Central memory CD8-positive, alpha-beta T cell (primary cell): ENCODE data around the gene KIF16B.

Experiments used
- ATAC-seq: fragments of 150-1000 bp; cut with Tn5 transposase; replicated peaks from 2 replicates; pipeline ENCODE4 v1.10.0; 2022; ENCODE audit warnings: mild to moderate bottlenecking, moderate FRiP score, moderate number of reproducible peaks; ENCODE audit not compliant: poor library complexity, severe bottlenecking; ENCODE audit errors: extremely low read depth
- DNase-seq, 2 donors: peaks; one replicate each; pipeline ENCODE4 v3.0.0; 2021; ENCODE audit warnings: low spot score in 2 of 2
- H3K27ac Mint-ChIP-seq: one replicate; pipeline ENCODE4 v1.8.0; 2022; ENCODE audit warnings: low read depth, mild to moderate bottlenecking, moderate library complexity, mixed read lengths
- H3K27me3 Mint-ChIP-seq: one replicate; pipeline ENCODE4 v1.8.0; 2022; ENCODE audit warnings: mixed read lengths
- H3K36me3 Mint-ChIP-seq: one replicate; pipeline ENCODE4 v1.8.0; 2022; ENCODE audit warnings: mild to moderate bottlenecking, moderate library complexity, mixed read lengths; ENCODE audit not compliant: insufficient read depth
- H3K4me1 Mint-ChIP-seq: one replicate; pipeline ENCODE4 v1.8.0; 2022; ENCODE audit warnings: mixed read lengths
- H3K4me3 Mint-ChIP-seq: one replicate; pipeline ENCODE4 v1.8.0; 2022; ENCODE audit warnings: mild to moderate bottlenecking, moderate library complexity, mixed read lengths
- H3K9me3 Mint-ChIP-seq: one replicate; pipeline ENCODE4 v1.8.0; 2022; ENCODE audit warnings: mixed read lengths

Gene KIF16B

GRCh38 chr20:16560216-16560615, 13.0 kb downstream of the KIF16B start:
- Mint-ChIP-seq H3K27ac (no peak overlapping the region), H3K36me3 (no peaks in the 10 kb centered on the region), H3K4me1 (peaks cover 21% of the 10 kb centered on the region), H3K9me3 (no peaks in the 10 kb centered on the region), H3K4me3 (no peak overlapping the region), H3K27me3 (no peaks in the 10 kb centered on the region)
- ATAC-seq, result no peak
- no peak for DNase-seq

- no peaks in the 10 kb centered on the region for H3K9me3 Mint-ChIP-seq
- H3K27me3 Mint-ChIP-seq, result no peaks in the 10 kb centered on the region
- H3K36me3 Mint-ChIP-seq, result no peaks in the 10 kb centered on the region
- no peak overlapping the region for H3K4me3 Mint-ChIP-seq
- H3K4me1 Mint-ChIP-seq, result peaks cover 20% of the 10 kb centered on the region
- DNase-seq (no peak), ATAC-seq (no peak)
- H3K27ac Mint-ChIP-seq, result no peak overlapping the region
Measured at GRCh38 chr20:16556301-16556700, 16.9 kb downstream of the KIF16B start.

GRCh38 chr20:16555754-16556153, 17.5 kb downstream of the KIF16B start:
- DNase-seq (no peak), ATAC-seq (no peak)
- H3K27me3 Mint-ChIP-seq, result no peaks in the 10 kb centered on the region
- no peak overlapping the region for H3K27ac Mint-ChIP-seq
- no peak overlapping the region for H3K4me3 Mint-ChIP-seq
- H3K36me3 Mint-ChIP-seq, result no peaks in the 10 kb centered on the region
- H3K9me3 Mint-ChIP-seq, result no peaks in the 10 kb centered on the region
- H3K4me1 Mint-ChIP-seq, result peaks cover 20% of the 10 kb centered on the region

DNA sequence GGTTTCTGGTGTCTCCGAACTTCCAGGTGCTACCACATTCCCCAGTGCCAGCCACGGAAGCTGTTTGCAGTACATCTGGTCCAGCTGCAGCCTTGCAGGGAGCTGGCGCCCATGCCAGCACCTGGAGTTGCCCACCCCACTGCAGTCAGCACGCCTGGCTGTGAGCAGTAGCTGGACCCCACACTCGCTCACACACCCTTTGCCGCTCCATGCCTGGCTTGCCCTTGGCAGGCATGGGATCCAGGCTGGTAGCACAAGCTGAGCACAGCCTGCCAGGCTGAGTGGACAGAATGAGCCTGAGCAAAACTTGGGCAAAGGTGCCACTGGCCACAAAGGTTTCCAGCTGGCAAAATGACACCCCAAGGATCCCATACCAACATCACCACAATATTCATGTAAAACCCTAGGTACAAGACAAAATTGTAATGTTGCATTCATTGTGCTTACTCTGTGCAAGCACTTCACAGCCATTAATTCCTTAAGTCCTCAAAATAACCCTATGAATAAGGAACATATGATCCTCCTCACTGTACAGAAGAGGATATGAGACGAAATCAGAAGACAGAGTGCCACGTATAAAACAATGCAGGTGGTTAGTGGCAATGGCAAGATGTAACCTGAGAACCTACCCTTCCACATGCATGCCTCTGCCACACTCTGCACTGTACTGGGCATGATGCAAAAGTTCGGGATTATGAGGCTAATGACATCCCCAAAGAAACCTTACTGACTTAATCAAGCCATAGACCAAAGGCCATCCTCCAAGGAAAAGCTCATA, 18.3 kb downstream of the KIF16B start:
- H3K27ac Mint-ChIP-seq, result no peak overlapping the region
- peaks cover 20% of the 10 kb centered on the region for H3K4me1 Mint-ChIP-seq
- no peaks in the 10 kb centered on the region for H3K9me3 Mint-ChIP-seq
- ATAC-seq (no peak), DNase-seq (no peak)
- H3K27me3 Mint-ChIP-seq, result no peaks in the 10 kb centered on the region
- H3K4me3 Mint-ChIP-seq, result no peak overlapping the region
- H3K36me3 Mint-ChIP-seq, result no peaks in the 10 kb centered on the region

DNA sequence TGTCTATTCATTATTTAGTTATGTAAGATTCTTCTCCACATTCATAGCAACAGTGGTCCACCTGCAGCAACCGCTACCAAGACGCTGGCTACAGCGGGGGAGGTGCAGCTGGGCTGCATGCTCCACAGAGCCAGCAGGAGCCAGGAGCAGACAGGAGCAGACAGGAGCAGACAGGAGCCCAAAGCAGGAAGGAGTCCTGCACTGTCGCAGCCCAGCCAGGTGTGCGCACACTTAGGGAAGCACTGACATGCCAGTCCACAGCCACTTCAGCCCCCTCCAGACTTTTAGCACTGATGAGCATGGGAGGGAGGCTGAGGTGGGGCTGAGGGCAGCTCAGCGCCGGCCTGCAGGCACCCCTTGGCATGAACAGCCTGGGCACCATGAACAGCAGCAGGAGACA, 19.6 kb downstream of the KIF16B start:
- Mint-ChIP-seq H3K36me3 (no peaks in the 10 kb centered on the region), H3K4me3 (no peak overlapping the region), H3K4me1 (peaks cover 20% of the 10 kb centered on the region), H3K27ac (no peak overlapping the region), H3K9me3 (no peaks in the 10 kb centered on the region), H3K27me3 (no peaks in the 10 kb centered on the region)
- DNase-seq (no peak), ATAC-seq (no peak)

DNA sequence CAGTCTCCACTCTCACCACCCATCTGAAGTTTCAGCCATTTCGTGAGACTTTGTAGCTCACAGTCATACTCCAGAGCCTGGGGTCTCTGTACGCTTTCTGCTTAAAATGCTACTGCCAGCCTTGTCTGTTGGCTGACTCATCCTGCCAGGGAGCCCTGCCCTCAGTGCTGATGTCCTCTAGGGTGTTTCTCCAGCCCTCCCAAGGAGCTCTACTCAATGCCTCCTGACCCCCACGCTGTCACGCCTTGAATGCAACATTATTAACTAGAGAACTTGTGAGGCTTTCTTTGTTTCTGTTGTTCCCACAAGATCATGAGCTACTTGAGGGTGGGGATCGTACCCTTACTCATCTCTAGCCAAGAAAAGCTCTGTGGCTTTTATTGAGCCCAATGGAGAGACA, 20.1 kb downstream of the KIF16B start:
- Mint-ChIP-seq H3K36me3 (peaks cover 2% of the 10 kb centered on the region), H3K27ac (no peak overlapping the region), H3K9me3 (no peaks in the 10 kb centered on the region), H3K27me3 (no peaks in the 10 kb centered on the region), H3K4me3 (no peak overlapping the region), H3K4me1 (peaks cover 20% of the 10 kb centered on the region)
- ATAC-seq (no peak), DNase-seq (no peak)

- Mint-ChIP-seq H3K27ac (no peak overlapping the region), H3K9me3 (no peaks in the 10 kb centered on the region), H3K36me3 (peaks cover 2% of the 10 kb centered on the region), H3K4me3 (no peak overlapping the region), H3K27me3 (no peaks in the 10 kb centered on the region), H3K4me1 (peaks cover 13% of the 10 kb centered on the region)
- DNase-seq (no peak), ATAC-seq (no peak)
Measured at GRCh38 chr20:16552015-16552414, 21.2 kb downstream of the KIF16B start.

- no peaks in the 10 kb centered on the region for H3K27me3 Mint-ChIP-seq
- no peaks in the 10 kb centered on the region for H3K9me3 Mint-ChIP-seq
- DNase-seq, result no peak
- H3K27ac Mint-ChIP-seq, result no peak overlapping the region
- H3K4me1 Mint-ChIP-seq, result peaks cover 10% of the 10 kb centered on the region
- no peak for ATAC-seq
- peaks cover 2% of the 10 kb centered on the region for H3K36me3 Mint-ChIP-seq
- no peak overlapping the region for H3K4me3 Mint-ChIP-seq
Measured at GRCh38 chr20:16551607-16552006, 21.6 kb downstream of the KIF16B start.

DNA sequence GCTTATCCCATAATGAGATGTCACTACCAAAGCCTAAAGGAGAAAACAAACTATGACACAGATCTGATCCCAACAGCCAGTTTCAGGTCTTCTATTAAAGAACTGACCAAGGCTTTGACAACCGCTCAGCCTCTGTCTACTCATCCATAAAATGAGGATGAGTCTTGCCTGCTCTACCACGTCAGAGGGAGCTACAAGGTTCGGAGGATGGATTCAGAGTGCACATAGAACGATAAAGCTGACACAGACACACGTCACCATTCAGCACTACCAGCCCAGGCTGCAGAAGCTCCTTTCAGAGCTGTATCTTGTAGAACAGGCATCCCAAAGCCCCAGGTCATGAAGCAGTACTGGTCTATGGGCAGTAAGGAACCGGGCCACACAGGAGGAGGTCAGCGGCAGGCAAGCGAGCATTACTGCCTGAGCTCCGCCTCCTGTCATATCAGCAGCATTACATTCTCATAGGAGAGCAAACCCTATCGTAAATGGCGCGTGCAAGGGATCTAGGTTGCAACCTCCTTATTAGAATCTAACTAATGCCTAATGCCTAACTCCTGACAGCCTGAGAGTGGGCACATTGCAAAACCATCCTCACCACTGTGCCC, 25.1 kb downstream of the KIF16B start:
- H3K36me3 Mint-ChIP-seq, result peaks cover 2% of the 10 kb centered on the region
- DNase-seq (no peak), ATAC-seq (no peak)
- no peak overlapping the region for H3K27ac Mint-ChIP-seq
- H3K4me1 Mint-ChIP-seq, result peaks cover 6% of the 10 kb centered on the region
- H3K9me3 Mint-ChIP-seq, result no peaks in the 10 kb centered on the region
- H3K4me3 Mint-ChIP-seq, result no peak overlapping the region
- no peaks in the 10 kb centered on the region for H3K27me3 Mint-ChIP-seq

- Mint-ChIP-seq H3K27me3 (no peaks in the 10 kb centered on the region), H3K4me1 (peaks cover 20% of the 10 kb centered on the region), H3K36me3 (peaks cover 2% of the 10 kb centered on the region), H3K4me3 (no peak overlapping the region), H3K9me3 (no peaks in the 10 kb centered on the region), H3K27ac (no peak overlapping the region)
- DNase-seq (no peak), ATAC-seq (no peak)
Measured at GRCh38 chr20:16544949-16545348, 28.3 kb downstream of the KIF16B start.

GRCh38 chr20:16542477-16542876, 30.8 kb downstream of the KIF16B start:
- H3K9me3 Mint-ChIP-seq, result no peaks in the 10 kb centered on the region
- no peak for DNase-seq
- H3K27ac Mint-ChIP-seq, result no peak overlapping the region
- no peaks in the 10 kb centered on the region for H3K27me3 Mint-ChIP-seq
- no peaks in the 10 kb centered on the region for H3K36me3 Mint-ChIP-seq
- H3K4me1 Mint-ChIP-seq, result peaks cover 20% of the 10 kb centered on the region
- ATAC-seq, result no peak
- H3K4me3 Mint-ChIP-seq, result no peak overlapping the region

- DNase-seq, result no peak
- peaks cover 20% of the 10 kb centered on the region for H3K4me1 Mint-ChIP-seq
- no peaks in the 10 kb centered on the region for H3K36me3 Mint-ChIP-seq
- H3K27ac Mint-ChIP-seq, result no peak overlapping the region
- ATAC-seq, result no peak
- H3K4me3 Mint-ChIP-seq, result no peak overlapping the region
- no peaks in the 10 kb centered on the region for H3K9me3 Mint-ChIP-seq
- no peaks in the 10 kb centered on the region for H3K27me3 Mint-ChIP-seq
Measured at GRCh38 chr20:16541878-16542277, 31.4 kb downstream of the KIF16B start.

- Mint-ChIP-seq H3K9me3 (no peaks in the 10 kb centered on the region), H3K27ac (no peak overlapping the region), H3K36me3 (no peaks in the 10 kb centered on the region), H3K4me3 (no peak overlapping the region), H3K4me1 (peaks cover 20% of the 10 kb centered on the region), H3K27me3 (no peaks in the 10 kb centered on the region)
- ATAC-seq (no peak), DNase-seq (no peak)
Measured at GRCh38 chr20:16541226-16541625, 32.0 kb downstream of the KIF16B start.
